Measurements from ENCODE around the gene UTP4.

The UTP4 gene

DNA sequence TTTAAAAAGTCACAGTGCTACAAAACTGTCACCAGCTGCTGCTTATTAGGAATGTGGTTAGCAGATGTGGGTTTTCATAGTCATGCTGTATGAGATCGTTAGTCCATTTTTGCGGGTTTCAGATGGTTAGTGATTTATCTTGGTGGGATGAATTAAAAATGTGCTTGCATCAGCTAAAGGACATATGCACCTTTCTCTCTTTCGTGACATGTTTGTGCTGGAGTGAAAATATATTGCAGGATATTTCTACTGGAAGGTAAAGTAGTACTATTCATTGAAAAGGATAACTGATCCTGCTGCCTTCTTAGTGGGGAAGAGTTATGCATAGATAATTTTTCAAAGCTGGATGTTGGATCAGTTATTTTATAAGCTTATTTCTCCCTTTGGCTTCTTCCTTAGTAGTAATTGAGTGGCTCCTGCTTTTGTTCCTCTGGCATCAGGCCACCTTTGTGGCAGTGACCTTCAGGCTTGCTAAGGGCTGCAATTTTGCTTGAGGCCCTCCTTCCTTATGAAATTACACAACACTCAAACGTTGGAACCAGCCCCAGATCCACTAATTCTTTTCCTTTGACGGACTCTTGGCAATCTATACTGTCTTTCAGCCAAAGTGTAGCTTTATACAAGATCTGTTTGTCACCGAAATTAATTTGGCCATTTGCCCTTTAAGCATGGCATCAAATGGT is 47.0 kb downstream of the UTP4 start:
- TF ChIP-seq, protein P1, sequence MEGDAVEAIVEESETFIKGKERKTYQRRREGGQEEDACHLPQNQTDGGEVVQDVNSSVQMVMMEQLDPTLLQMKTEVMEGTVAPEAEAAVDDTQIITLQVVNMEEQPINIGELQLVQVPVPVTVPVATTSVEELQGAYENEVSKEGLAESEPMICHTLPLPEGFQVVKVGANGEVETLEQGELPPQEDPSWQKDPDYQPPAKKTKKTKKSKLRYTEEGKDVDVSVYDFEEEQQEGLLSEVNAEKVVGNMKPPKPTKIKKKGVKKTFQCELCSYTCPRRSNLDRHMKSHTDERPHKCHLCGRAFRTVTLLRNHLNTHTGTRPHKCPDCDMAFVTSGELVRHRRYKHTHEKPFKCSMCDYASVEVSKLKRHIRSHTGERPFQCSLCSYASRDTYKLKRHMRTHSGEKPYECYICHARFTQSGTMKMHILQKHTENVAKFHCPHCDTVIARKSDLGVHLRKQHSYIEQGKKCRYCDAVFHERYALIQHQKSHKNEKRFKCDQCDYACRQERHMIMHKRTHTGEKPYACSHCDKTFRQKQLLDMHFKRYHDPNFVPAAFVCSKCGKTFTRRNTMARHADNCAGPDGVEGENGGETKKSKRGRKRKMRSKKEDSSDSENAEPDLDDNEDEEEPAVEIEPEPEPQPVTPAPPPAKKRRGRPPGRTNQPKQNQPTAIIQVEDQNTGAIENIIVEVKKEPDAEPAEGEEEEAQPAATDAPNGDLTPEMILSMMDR (conservative IDR thresholded peaks at IDR 0.05; ENCODE audit: low read depth, low read length): no peak
- peak; percentile 62 for DNase-seq (ENCODE audit: low read depth)
- H3K4me3 ChIP-seq (ENCODE audit: low read length): no peak overlapping the region

GRCh38 chr16:69180011-69180338 is 47.5 kb downstream of the UTP4 start:
- DNase-seq (ENCODE audit: low read depth): no peak
- H3K4me3 ChIP-seq (ENCODE audit: low read length): no peak overlapping the region
- TF ChIP-seq, protein P1 (conservative IDR thresholded peaks at IDR 0.05; ENCODE audit: low read depth, low read length): no peak

DNA sequence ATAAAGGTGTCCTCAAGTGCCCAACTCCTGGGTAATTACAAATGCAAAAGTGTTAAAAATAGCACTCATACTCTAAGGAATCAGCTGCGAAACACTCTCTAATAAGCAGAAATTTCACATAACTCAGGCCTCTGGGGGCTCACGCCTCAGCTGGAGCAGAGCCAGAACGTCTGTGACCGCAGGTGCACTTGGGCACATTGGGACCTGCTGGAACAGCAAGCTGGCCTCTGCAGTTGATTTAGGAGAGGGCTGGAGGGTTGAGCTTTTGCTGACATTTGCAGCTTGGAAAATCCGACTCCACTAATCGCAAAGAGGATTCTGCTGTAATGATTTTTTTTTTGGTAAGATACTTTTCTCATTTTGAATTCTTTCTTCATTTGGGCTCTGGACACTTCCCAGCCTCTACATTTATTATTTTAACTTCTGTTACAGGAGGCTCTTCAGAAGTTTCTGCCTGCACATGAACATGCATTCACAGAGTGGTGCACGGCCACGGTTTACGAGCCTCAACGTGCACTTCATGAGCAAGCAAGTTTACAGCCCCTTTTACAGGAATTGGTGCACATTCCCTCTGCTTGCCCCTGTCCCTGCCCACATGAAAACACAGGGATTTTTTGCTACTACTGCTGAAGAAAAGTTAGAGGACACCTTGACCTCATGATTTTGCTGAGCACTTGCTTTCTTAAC is 50.4 kb downstream of the UTP4 start:
- TF ChIP-seq, protein P1 (conservative IDR thresholded peaks at IDR 0.05; ENCODE audit: low read depth, low read length): no peak
- no peak overlapping the region for H3K4me3 ChIP-seq (ENCODE audit: low read length)
- no peak for DNase-seq (ENCODE audit: low read depth)

DNA sequence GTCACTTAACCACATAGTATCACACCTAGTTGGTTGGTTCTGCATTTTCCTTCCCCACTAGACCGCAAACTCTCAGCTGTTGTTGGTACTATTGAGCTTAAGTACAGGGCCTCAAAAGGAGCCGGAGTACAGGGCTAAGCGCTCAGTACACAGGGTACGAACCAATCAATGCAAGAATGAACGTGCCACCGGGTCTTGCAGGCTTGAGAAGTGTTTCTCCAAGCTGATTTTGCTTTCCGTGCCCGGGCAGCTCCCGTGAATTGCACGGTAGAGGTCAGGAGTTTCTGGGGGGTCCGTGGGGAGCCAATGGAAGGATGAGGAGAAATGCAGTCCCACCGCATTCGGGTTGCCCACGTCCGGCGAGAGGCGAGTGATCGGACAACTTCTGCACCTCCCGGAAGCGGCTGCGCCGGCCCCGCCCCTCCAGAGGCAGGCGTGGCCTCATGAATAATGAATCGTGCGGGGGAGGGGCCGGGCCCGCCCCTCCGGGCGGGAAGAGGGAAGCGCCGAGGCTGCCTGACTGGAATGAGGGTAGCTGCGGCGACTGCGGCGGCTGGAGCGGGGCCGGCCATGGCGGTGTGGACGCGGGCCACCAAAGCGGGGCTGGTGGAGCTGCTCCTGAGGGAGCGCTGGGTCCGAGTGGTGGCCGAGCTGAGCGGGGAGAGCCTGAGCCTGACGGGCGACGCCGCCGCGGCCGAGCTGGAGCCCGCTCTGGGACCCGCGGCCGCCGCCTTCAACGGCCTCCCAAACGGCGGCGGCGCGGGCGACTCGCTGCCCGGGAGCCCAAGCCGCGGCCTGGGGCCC is 54.4 kb downstream of the UTP4 start, which contains the start of gene SNTB2:
Gene SNTB2, plus strand, starts transcription at position 523 of the 804 bp plus-strand sequence. Its CDS starts 3 bp downstream, at position 526.
- DNase-seq (ENCODE audit: low read depth): no peak
- peak within 1 kb of the TSS; percentile 77 for H3K4me3 ChIP-seq (ENCODE audit: low read length)
- TF ChIP-seq, protein P1 (conservative IDR thresholded peaks at IDR 0.05; ENCODE audit: low read depth, low read length): no peak

GRCh38 chr16:69187446-69188235 is 55.2 kb downstream of the UTP4 start:
- H3K4me3 ChIP-seq (ENCODE audit: low read length): peak overlapping the region; percentile 77
- no peak for DNase-seq (ENCODE audit: low read depth)
- TF ChIP-seq, protein P1 (conservative IDR thresholded peaks at IDR 0.05; ENCODE audit: low read depth, low read length): no peak

GRCh38 chr16:69188236-69188549 is 55.7 kb downstream of the UTP4 start:
- peak overlapping the region; percentile 77 for H3K4me3 ChIP-seq (ENCODE audit: low read length)
- peak; percentile 62 for DNase-seq (ENCODE audit: low read depth)
- TF ChIP-seq, protein P1 (conservative IDR thresholded peaks at IDR 0.05; ENCODE audit: low read depth, low read length): no peak
